Breast epithelium (tissue), 4 donors: ENCODE measurements around the gene ZNF648. TPM values are rescaled to one million over a fixed set of nuclear protein-coding genes. Genes with fewer than 3 reads are reported as not detected.

ENCODE experiments used
- DNase-seq, 2 donors: peaks; one replicate each; pipeline ENCODE4 v3.0.0-alpha.2; 2019; ENCODE audit warnings: low spot score in 2 of 2
- H3K27ac ChIP-seq, 2 donors: fragments of 200-600 bp; sonication (generic) in 1 of 2; one replicate each; pipeline ENCODE4 v1.5.1; 2016 to 2019; ENCODE audit warnings: mild to moderate bottlenecking in 1 of 2
- H3K27me3 ChIP-seq, 2 donors: fragments of 200-600 bp; sonication (generic) in 1 of 2; one replicate each; pipeline versions ENCODE4 v1.5.1 to v1.6.0; 2017 to 2019; ENCODE audit warnings: control low read depth in 1 of 2, mild to moderate bottlenecking in 1 of 2
- H3K36me3 ChIP-seq: fragments of 200-600 bp; one replicate; pipeline ENCODE4 v1.5.1; 2019
- H3K4me1 ChIP-seq, 2 donors: fragments of 200-600 bp; sonication (generic); one replicate each; pipeline ENCODE4 v1.5.1; 2016 to 2019; ENCODE audit warnings: control low read depth in 1 of 2
- H3K4me3 ChIP-seq, 3 donors: fragments of 200-600 bp; sonication (generic); 1 replicate in 2 of 3; 2 replicates in 1 of 3; pipeline ENCODE4 v1.5.1; 2016 to 2019; ENCODE audit warnings: mild to moderate bottlenecking in 3 of 3, moderate library complexity in 2 of 3
- H3K9me3 ChIP-seq, 2 donors: fragments of 200-600 bp; sonication (generic) in 1 of 2; one replicate each; pipeline ENCODE4 v1.5.1; 2016 to 2019; ENCODE audit warnings: control low read depth in 1 of 2
- POLR2A ChIP-seq: fragments of 450-650 bp; IDR thresholded peaks from one replicate; pipeline ENCODE4 v1.6.1; 2016; ENCODE audit warnings: antibody characterized with exemption, mild to moderate bottlenecking, moderate library complexity
- POLR2AphosphoS5 ChIP-seq, 3 donors: sonication (generic); formaldehyde crosslinking; IDR thresholded peaks; one replicate each; pipeline ENCODE4 v1.6.1; 2017; ENCODE audit warnings: antibody characterized with exemption in 3 of 3
- intact Hi-C: fragments of 100-400 bp; cut with DNase I; formaldehyde crosslinking; loops from one replicate; pipeline ENCODE4 v1.15.1; 2023; ENCODE audit warnings: low total_unique reads
- total RNA-seq, 3 donors: library from RNA; depleted of rRNA; stranded (reverse); fragments of >200 nt; gene quantifications; one replicate each; pipeline ENCODE4 v1.1.0, GENCODE V29; 2016
- TF ChIP-seq, protein P1 (sequence below), 3 donors: fragments of 450-650 bp; IDR thresholded peaks; one replicate each; pipeline ENCODE4 v1.5.1; 2016 to 2017; ENCODE audit warnings: antibody characterized with exemption in 3 of 3, mild to moderate bottlenecking in 3 of 3, moderate library complexity in 3 of 3

Gene ZNF648
- total RNA-seq, 3 donors from 2014 or later = 3.2 to 3.3 TPM; not detected in 1

DNA sequence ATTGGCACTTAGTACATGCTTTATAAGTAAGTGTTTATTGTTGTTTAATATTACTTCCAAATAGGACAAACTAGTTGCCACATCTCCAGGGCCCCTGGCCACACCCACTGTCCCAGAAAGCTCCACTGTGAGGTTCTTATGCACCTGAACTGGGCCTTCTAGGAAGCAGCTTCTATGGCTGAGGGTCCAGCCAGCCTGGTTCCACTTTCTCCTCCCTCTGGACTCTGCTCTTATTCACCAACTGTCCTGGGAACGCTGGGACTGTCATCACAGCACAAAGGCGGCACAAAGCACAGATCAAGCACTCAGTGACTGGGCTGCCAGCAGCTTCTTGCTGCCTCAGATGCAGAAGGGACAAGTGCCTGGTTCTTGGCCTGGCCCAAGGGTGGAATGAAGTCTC is 29.6 kb upstream of the ZNF648 start:
- H3K27ac ChIP-seq = no peak overlapping the region
- intact Hi-C loops = loop anchor here (10.0 kb wide), 1 partner anchor 304 kb away; the partner anchor contains the start of gene GLUL
- H3K27me3 ChIP-seq = no peaks in the 10 kb centered on the region
- no peak for DNase-seq
- H3K36me3 ChIP-seq = no peaks in the 10 kb centered on the region
- no peaks in the 10 kb centered on the region for H3K4me1 ChIP-seq
- H3K4me3 ChIP-seq = no peak overlapping the region
- no peaks in the 10 kb centered on the region for H3K9me3 ChIP-seq
- no peak for TF ChIP-seq POLR2A
- TF ChIP-seq POLR2AphosphoS5 (IDR thresholded peaks at IDR 0.05) = no peak
- TF ChIP-seq, protein P1, sequence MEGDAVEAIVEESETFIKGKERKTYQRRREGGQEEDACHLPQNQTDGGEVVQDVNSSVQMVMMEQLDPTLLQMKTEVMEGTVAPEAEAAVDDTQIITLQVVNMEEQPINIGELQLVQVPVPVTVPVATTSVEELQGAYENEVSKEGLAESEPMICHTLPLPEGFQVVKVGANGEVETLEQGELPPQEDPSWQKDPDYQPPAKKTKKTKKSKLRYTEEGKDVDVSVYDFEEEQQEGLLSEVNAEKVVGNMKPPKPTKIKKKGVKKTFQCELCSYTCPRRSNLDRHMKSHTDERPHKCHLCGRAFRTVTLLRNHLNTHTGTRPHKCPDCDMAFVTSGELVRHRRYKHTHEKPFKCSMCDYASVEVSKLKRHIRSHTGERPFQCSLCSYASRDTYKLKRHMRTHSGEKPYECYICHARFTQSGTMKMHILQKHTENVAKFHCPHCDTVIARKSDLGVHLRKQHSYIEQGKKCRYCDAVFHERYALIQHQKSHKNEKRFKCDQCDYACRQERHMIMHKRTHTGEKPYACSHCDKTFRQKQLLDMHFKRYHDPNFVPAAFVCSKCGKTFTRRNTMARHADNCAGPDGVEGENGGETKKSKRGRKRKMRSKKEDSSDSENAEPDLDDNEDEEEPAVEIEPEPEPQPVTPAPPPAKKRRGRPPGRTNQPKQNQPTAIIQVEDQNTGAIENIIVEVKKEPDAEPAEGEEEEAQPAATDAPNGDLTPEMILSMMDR (IDR thresholded peaks at IDR 0.05) = no peak

DNA sequence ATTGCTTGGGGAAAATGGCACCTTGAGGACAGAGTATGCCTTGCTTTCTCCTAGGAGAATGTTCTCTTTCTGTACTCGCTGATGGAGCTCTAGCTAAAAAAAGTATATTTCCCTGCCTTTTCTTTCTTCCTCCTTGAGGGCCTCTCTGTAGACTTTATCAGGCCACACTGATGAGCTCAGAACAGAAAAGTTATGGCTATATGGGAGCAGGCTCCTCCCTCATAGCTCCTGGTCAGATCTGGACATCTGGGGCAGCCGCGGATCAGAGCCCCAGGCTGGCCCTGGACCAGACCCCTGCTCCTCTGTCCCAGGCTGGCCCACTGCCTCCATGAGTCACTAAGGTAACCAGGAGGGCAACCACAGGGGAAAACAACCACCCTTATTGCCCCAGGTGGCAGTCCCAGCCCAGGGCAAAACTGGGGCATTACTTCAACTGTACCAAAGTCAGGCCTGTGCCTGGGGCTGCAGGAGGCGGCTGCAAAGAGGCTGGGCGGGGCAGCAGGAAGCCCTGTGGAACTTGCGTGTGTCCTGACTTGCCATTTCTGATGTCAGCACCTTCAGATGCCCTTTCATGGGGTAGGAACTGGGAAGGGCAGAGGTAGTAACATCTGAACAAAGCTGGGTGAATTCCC is 26.3 kb upstream of the ZNF648 start:
- no peaks in the 10 kb centered on the region for H3K9me3 ChIP-seq
- DNase-seq = no peak
- no peaks in the 10 kb centered on the region for H3K36me3 ChIP-seq
- H3K4me1 ChIP-seq = no peaks in the 10 kb centered on the region
- H3K4me3 ChIP-seq = no peak overlapping the region
- peak overlapping the region; percentile 1 to 34 for H3K27ac ChIP-seq
- TF ChIP-seq POLR2A (no peak), POLR2AphosphoS5 (IDR thresholded peaks at IDR 0.05) (no peak)
- TF ChIP-seq, protein P1 (IDR thresholded peaks at IDR 0.05) = no peak
- intact Hi-C loops = loop anchor here (10.0 kb wide), 1 partner anchor 507 kb away; no protein-coding TSS in a partner anchor
- H3K27me3 ChIP-seq = no peaks in the 10 kb centered on the region

DNA sequence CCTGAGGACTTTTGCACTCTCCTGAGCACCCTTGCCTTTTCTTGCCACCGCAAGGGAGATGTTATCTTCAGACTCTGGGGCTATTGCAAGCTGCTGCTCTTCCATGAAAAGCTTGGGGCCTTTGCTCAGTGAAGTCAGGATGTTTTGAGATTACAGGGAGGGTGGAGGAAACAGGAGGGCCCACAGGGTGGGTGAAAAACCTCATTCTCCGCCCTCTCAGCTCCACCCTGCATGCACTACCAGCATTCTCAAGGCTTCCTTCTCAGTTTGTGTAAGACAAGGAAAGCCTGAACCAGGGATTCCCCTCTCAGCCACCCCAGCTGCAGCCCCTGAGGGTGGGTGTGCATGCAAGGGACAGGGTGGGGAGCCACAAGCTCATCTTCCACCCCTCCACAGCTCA is 25.8 kb upstream of the ZNF648 start:
- Histone ChIP-seq H3K4me3 (no peak overlapping the region), H3K36me3 (no peaks in the 10 kb centered on the region), H3K27me3 (no peaks in the 10 kb centered on the region), H3K9me3 (no peaks in the 10 kb centered on the region), H3K4me1 (no peaks in the 10 kb centered on the region), H3K27ac (peak overlapping the region in 1 of 2 donors; percentile 34)
- TF ChIP-seq POLR2A (no peak), POLR2AphosphoS5 (IDR thresholded peaks at IDR 0.05) (no peak)
- TF ChIP-seq, protein P1 (IDR thresholded peaks at IDR 0.05) = no peak
- DNase-seq = no peak
- intact Hi-C loops = loop anchor here (10.0 kb wide), 1 partner anchor 507 kb away; no protein-coding TSS in a partner anchor

DNA sequence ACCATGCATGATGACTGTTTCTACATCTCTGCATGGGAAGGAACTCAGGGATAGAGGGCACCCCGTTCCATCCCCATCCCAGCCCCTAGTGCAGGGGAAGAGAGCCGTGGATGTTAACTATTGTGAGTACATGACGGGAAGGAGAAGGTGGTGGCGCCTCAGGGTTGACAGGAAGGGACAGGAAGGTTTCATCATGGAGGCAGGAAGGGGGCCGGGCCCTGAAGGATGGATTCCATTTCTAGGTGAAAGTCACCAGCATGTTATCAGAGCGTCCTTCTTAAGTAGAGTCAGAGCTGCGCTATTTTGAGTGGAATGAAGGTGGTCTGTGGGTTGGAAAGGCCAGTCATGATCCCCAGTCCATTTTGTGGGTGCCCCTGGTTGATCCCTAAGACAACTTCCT is 25.1 kb upstream of the ZNF648 start:
- Histone ChIP-seq H3K36me3 (no peaks in the 10 kb centered on the region), H3K9me3 (no peaks in the 10 kb centered on the region), H3K27ac (no peak overlapping the region), H3K27me3 (no peaks in the 10 kb centered on the region), H3K4me1 (no peaks in the 10 kb centered on the region), H3K4me3 (no peak overlapping the region)
- TF ChIP-seq POLR2AphosphoS5 (IDR thresholded peaks at IDR 0.05) = no peak
- TF ChIP-seq, protein P1 (IDR thresholded peaks at IDR 0.05) = no peak
- TF ChIP-seq POLR2A = no peak
- intact Hi-C loops = loop anchor here (10.0 kb wide), 1 partner anchor 508 kb away; no protein-coding TSS in a partner anchor
- DNase-seq = no peak

DNA sequence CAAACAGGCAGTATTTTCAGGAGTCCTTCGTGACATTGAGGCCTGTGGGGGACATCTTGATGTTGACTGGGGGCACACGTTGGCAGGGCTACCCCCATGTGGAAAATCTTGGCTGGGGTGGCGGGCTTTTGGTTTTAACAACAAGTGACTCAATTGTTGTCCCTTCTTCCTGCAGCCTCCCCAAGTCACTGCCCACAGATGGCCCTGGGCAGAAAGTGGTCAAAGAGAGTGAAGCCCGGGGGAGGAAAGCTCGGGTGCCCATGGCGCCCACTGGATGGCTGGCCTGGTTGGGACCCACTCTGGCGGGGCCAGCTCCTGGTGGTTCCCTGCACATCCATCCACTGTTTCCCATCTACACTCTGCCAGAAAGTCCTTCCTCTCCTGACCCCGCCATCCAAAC is 24.6 kb upstream of the ZNF648 start:
- no peaks in the 10 kb centered on the region for H3K27me3 ChIP-seq
- no peaks in the 10 kb centered on the region for H3K9me3 ChIP-seq
- intact Hi-C loops = loop anchor here (10.0 kb wide), 1 partner anchor 509 kb away; no protein-coding TSS in a partner anchor
- no peaks in the 10 kb centered on the region for H3K4me1 ChIP-seq
- no peak overlapping the region for H3K4me3 ChIP-seq
- H3K36me3 ChIP-seq = no peaks in the 10 kb centered on the region
- no peak overlapping the region for H3K27ac ChIP-seq
- no peak for DNase-seq
- no peak for TF ChIP-seq POLR2A
- TF ChIP-seq, protein P1 (IDR thresholded peaks at IDR 0.05) = no peak
- TF ChIP-seq POLR2AphosphoS5 (IDR thresholded peaks at IDR 0.05) = no peak
